ENCODE results near the gene RASAL1.

DNA sequence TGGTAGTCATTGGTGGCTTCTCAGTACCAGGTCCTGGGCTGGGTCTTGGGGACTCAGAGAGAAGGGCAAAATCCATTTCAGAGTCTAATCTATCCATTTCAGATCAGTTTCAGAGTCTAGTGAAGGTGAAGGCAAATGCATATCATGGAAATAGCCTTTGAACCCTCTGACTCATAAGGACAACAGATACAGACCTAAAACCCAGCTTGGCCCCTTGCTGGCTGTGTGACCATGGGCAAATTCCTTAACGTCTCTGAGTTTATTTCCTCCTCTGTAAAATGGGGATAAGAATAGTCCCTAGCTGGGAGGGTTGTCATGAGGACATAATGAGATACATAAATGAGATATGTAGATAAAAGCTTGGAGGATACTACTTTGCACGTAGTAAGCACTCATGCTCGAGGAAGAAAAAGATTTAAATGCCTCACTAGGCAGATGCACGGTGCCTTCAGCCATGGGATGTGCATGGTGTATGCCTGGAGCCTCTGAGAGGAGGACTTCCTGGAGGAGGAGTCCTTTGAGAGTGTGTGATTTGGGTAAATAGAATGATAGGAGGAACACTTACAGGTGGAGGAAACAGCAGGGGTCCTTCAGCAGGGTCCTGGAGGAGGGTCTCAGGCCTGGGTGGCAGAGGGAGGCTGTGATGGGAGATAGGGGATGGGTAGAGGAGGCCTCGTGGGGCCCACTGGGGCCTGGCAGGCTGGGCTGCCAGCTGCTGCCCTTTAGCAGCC is 71.0 kb downstream of the RASAL1 start:
- no peak for TF ChIP-seq POLR2AphosphoS5 (IDR thresholded peaks at IDR 0.05; ENCODE audit: low read depth, low read length)
- no peak for TF ChIP-seq TAF1 (IDR thresholded peaks at IDR 0.05; ENCODE audit: borderline replicate concordance, insufficient read depth, low read length)
- no peak for TF ChIP-seq SIN3A (IDR thresholded peaks at IDR 0.05; ENCODE audit: borderline replicate concordance, insufficient read depth, low read length)
- TF ChIP-seq, protein P1, sequence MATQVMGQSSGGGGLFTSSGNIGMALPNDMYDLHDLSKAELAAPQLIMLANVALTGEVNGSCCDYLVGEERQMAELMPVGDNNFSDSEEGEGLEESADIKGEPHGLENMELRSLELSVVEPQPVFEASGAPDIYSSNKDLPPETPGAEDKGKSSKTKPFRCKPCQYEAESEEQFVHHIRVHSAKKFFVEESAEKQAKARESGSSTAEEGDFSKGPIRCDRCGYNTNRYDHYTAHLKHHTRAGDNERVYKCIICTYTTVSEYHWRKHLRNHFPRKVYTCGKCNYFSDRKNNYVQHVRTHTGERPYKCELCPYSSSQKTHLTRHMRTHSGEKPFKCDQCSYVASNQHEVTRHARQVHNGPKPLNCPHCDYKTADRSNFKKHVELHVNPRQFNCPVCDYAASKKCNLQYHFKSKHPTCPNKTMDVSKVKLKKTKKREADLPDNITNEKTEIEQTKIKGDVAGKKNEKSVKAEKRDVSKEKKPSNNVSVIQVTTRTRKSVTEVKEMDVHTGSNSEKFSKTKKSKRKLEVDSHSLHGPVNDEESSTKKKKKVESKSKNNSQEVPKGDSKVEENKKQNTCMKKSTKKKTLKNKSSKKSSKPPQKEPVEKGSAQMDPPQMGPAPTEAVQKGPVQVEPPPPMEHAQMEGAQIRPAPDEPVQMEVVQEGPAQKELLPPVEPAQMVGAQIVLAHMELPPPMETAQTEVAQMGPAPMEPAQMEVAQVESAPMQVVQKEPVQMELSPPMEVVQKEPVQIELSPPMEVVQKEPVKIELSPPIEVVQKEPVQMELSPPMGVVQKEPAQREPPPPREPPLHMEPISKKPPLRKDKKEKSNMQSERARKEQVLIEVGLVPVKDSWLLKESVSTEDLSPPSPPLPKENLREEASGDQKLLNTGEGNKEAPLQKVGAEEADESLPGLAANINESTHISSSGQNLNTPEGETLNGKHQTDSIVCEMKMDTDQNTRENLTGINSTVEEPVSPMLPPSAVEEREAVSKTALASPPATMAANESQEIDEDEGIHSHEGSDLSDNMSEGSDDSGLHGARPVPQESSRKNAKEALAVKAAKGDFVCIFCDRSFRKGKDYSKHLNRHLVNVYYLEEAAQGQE (IDR thresholded peaks at IDR 0.05; ENCODE audit: insufficient read depth in 1 of 2, low read depth in 2 of 2, low read length in 2 of 2): no peak

Data from PFSK-1 (cell line).